ENCODE measurements around the gene SIN3B. TPM values are rescaled to one million over a fixed set of nuclear protein-coding genes. Genes with fewer than 3 reads are reported as not detected.

Gene SIN3B
- total and polyA plus RNA-seq, 2 of the 13 experiments (the other 11 are each of a cell fraction or from before 2014, with no cell fraction given): 12.9 to 25.7 TPM

GRCh38 chr19:16876904-16877361 lies 47.7 kb downstream of the SIN3B start:
- no peak overlapping the region for H3K27ac ChIP-seq (ENCODE audit: extremely low read length, insufficient read depth, low read length)
- CTCF ChIA-PET (ENCODE audit: low intra/inter-chr PET ratio, low total read pairs): no interaction called here
- 95% methylated on average over 7 of the region's 12 CpGs for WGBS (ENCODE audit: low lambda C conversion rate)

More at GRCh38 chr19:16876904-16877361, 47.7 kb downstream of the SIN3B start:
- intact Hi-C loops (cut with micrococcal nuclease; ENCODE audit: unreplicated experiment): no loop called here
- in situ Hi-C loops (cut with HindIII; ENCODE audit: extremely low pct_ligation_motif_present, low pct_unique_long_range_greater_than_20kb): no loop called here
- POLR2A ChIA-PET: no interaction called here
- no peak for FAIRE-seq
- no peaks in the 10 kb centered on the region for H4K20me1 ChIP-seq (ENCODE audit: insufficient read depth, low read length)
- H3K9me3 ChIP-seq (ENCODE audit: low read length): peaks cover 10% of the 10 kb centered on the region
- H3K79me2 ChIP-seq (ENCODE audit: insufficient read depth, low read length): peaks cover 8% of the 10 kb centered on the region
- no peak overlapping the region for H2AFZ ChIP-seq (ENCODE audit: low read length)
- no peaks in the 10 kb centered on the region for H3K27me3 ChIP-seq (ENCODE audit: control insufficient read depth in 1 of 2, insufficient read depth in 2 of 2, low read length in 2 of 2)
- no peak overlapping the region for H3K4me2 ChIP-seq (ENCODE audit: low read depth, low read length)
- BruUV-seq (replicated peaks): no TSS peak
- H3K36me3 ChIP-seq (replicated peaks in 1 of 2; ENCODE audit: control insufficient read depth in 1 of 2, insufficient read depth in 2 of 2, low read length in 2 of 2): peaks cover 14 to 37% of the 10 kb centered on the region in 2 experiments; a peak in 4 of 5 replicates
- TF ChIP-seq ZNF12 (CRISPR knock-in tag; IDR thresholded peaks at IDR 0.05): no peak
- no peak for TF ChIP-seq LBX2 (CRISPR knock-in tag; IDR thresholded peaks at IDR 0.05; ENCODE audit: borderline replicate concordance)
- no peak for TF ChIP-seq RERE (CRISPR knock-in tag; IDR thresholded peaks at IDR 0.05; ENCODE audit: low read depth)
- no peak for ATAC-seq
- no peaks in the 10 kb centered on the region for H3K4me1 ChIP-seq (ENCODE audit: insufficient read depth, low read length)
- no peak overlapping the region for H3K9ac ChIP-seq (ENCODE audit: insufficient read depth, low read depth, low read length)
- H3K4me3 ChIP-seq (replicated peaks in 1 of 3; ENCODE audit: insufficient read depth in 1 of 3, low read depth in 2 of 3, low read length in 3 of 3): no peak overlapping the region
- DNase-seq (ENCODE audit: low spot score): no peak
